D341Med (cell line): ENCODE data around the gene F2R.
"Not testable (repeated sequence)": the region's sequence is repeated elsewhere in the genome, so short reads cannot be mapped to it uniquely, and the experiment has no call there.

Experiments
- DNase-seq: peaks from one replicate; pipeline ENCODE4 v3.0.0; 2012; ENCODE audit warnings: low spot score

F2R gene

DNA sequence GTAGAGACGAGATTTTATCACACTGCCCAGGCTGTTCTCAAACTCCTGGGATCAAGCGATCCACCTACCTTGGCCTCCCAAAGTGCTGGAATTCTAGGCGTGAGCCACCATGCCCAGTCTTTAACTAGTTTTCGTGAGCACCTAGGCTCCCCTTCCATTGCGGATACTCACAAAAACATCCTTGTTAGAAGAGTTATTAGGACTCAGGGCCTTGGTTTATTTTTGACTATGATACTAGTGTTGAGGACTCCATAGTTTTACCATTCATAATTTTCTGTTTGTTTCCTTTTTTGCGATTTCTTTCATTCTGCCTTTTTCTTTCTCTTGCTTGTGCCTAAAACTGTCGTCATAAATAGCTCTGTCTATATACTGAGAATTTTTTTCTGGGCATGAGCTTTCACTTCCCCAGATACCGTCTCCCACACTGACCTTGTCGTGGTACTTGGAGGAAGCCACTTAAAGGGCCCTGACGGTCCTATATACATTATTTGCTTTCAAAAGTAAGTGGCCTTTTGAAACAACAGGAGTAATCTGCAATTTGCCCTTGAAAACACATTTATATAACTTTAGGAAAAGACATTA is 5.2 kb downstream of the F2R start:
- no peak for DNase-seq

DNA sequence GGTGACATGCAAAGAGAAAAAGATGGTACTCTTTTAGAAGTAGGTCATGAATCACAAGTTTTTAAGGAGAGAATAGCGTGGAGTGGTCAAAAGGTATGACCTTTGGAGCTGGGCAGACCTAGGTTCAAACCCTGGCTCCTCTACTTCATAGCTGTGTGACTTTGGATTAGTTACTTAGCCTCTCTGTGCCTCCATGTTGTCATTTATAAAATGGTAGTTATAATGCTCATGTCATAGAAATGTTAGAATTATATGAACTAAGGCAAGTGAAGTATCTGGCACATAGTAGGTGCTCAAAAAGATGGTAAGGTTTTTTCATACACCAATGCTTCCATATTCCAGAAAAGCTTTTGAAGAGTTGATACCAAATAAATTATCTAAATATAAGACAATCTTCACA is 7.3 kb downstream of the F2R start:
- DNase-seq, result no peak

DNA sequence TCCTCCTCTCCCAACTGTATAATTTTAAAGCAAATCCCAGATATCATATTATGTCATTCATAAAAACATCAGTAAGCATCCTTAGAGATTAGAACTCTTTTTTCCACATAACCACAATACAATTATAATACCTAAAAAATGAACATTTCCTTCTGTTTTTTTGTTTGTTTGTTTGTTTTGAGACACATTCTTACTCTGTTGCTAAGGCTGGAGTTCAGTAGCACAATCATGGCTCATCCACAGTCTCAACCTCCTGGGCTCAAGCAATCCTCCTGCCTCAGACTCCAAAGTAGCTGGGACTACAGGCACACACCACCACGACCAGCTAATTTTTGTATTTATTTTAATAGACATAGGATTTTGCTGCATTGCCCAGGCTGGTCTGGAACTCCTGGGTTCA is 8.0 kb downstream of the F2R start:
- DNase-seq, result no peak

DNA sequence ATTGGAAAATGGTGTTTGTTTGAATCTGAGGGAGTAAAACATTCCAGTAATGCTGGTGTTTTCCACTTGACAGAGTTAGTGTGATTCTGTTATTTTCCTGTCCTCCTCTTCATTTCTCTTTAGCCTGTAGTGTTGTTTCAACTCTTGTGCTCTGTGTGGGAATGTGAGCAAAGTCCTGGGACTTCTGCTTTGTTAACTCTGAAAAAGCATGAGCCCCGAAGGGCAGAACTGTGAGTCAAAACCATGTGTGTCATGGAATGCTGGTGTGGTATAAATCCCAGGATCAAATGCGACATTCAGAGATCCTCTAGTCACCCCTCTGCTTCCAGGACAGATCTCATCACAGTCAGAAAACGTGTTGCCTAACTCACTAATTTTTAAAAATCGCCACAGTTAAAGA is 8.9 kb downstream of the F2R start:
- DNase-seq, result no peak

DNA sequence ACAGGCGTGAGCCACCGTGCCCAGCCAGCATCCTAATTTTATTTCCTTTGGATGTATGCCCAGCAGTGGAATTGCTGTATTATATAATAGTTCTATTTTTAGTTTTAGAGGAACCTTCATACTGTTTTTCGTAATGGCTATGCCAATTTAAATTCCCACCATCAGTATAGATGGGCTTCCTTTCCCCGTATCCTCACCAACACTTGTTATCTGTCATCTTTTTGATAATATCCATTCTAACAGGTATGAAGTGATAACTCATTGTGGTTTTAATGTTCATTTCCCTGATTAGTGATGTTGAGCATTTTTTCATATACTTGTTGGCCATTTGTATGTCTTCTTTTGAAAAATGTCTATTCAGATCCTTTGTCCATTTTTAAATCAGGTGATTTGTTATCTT is 13.0 kb downstream of the F2R start:
- no peak for DNase-seq

DNA sequence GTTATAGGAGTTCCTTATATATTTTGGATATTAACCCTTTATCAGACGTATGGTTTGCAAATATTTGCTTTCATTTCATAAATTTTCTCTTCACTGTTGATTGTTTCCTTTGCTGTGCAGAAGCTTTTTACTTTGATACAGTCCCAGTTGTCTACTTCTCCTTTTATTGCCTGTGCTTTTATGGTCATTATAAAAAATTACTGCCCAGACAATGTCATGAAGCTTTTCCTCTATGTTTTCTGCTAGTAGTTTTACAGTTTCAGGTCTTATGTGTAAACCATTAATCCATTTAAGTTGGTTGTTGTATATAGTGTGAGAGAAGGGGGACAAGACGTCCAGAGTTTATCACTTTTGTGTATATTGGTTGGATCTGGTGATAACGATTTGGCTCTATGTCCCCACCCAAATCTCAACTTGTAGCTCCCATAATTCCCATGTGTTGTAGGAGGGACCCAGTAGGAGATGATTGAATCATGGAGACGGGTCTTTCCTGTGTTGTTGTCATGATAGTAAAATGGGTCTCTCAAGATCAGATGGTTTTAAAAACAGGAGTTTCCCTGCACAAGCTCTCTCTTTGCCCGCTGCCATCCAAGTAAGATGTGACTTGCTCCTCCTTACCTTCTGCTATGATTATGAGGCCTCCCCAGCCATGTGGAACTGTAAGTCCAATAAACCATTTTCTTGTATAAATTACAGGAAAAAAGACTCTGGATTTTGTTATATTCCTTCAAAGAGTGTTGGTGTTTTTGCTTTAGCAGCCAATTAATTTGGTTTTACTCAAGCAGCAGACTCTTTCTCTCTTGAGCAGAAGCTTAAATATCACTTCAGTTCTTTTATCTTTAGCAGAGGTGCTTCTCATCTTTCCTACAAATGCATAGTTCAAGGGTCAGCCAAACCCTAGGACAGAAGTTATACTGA is 13.7 kb downstream of the F2R start:
- no peak for DNase-seq

- DNase-seq, result no peak
These were observed 16.6 kb downstream of the F2R start for GRCh38 chr5:76732405-76733048.

DNA sequence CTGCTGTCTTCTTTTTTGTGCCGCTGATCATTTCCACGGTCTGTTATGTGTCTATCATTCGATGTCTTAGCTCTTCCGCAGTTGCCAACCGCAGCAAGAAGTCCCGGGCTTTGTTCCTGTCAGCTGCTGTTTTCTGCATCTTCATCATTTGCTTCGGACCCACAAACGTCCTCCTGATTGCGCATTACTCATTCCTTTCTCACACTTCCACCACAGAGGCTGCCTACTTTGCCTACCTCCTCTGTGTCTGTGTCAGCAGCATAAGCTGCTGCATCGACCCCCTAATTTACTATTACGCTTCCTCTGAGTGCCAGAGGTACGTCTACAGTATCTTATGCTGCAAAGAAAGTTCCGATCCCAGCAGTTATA is 17.1 kb downstream of the F2R start:
- DNase-seq, result no peak

GRCh38 chr5:76735762-76736545 is 20.0 kb downstream of the F2R start:
- no peak for DNase-seq

GRCh38 chr5:76736679-76737556 is 21.0 kb downstream of the F2R start:
- no peak for DNase-seq

GRCh38 chr5:76737846-76738245 is 21.9 kb downstream of the F2R start:
- DNase-seq, result no peak

DNA sequence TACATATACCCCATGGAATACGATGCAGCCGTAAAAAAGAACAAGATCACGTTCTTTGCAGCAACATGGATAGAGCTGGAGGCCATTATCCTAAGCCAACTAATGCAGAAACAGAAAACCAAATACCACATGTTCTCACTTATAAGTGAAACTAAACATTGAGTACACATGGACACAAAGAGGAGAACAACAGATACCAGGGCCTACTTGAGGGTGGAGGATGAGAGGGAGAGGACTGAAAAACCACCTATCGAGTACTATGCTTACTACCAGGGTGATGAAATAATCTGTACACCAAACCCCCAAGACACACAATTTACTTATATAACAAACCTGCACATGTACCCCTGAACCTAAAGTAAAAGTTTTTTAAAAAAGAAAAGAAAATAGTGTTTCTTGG is 25.6 kb downstream of the F2R start:
- DNase-seq, result not testable (repeated sequence)

GRCh38 chr5:76742583-76742982 is 26.7 kb downstream of the F2R start:
- no peak for DNase-seq

DNA sequence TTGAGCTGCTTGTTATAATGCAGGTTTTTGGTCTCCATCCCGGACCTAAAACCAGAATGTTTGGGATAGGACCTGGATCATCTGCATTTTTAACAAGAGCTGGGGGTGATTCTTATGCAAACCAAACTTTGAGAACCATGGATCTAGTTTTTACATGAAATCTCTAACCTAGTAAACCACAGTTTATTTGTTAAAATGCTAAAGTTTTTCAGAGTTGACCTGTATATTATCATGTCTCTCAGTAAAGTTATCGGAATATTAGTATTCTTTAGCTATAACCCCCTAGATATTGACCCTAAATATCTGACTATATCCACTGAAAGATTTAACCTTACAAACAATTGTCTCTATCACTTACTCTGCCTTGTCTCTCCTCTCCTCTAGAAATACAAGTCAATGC is 28.7 kb downstream of the F2R start:
- DNase-seq, result no peak

GRCh38 chr5:76745670-76746069 is 29.7 kb downstream of the F2R start:
- DNase-seq, result no peak

DNA sequence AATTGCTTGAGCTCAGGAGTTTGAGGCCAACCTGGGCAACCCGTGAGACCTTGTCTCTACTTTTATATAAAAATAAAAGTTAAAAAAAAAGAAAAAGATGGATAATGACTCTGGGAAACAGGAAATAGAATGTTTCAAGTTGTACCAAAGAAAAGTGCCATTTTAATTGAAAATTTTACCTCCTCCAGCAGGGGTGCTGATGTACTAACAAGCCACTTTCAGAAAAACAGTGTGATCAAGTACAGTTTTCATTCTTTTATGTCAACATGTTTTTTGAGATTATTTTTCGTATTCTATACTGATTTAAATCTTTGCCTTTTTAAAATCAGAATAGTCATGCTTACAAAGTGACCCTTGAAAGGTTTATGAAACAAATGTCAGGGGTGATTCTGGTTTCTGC is 30.8 kb downstream of the F2R start:
- no peak for DNase-seq

GRCh38 chr5:76747706-76748105 is 31.8 kb downstream of the F2R start:
- no peak for DNase-seq

DNA sequence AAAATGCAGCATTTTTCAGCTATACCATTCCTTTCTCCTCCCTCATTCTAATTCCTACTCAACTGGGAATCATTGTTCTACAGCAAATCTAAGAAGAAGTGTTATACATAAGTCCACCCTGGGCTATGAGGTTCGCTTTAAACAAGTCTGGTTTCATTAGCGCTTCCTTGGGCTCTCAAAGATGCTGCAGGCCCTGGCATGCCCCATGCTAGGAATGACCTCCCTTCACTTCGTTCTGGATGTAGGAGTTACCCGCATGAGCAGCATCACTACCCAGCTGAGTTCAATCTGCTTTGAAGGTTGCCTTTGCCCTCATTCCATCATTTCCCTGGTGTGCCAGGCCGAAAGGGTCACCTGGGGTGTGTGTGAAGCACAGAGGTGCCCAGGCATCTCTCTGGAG is 35.4 kb downstream of the F2R start:
- DNase-seq, result no peak

- DNase-seq, result no peak
These were observed 38.7 kb downstream of the F2R start for GRCh38 chr5:76754668-76755078.

GRCh38 chr5:76755779-76756637 is 40.1 kb downstream of the F2R start:
- DNase-seq, result no peak

GRCh38 chr5:76757049-76757448 is 41.1 kb downstream of the F2R start:
- DNase-seq, result no peak
